Measurements from ENCODE around the gene BEGAIN.
"Not testable (repeated sequence)": the region's sequence is repeated elsewhere in the genome, so short reads cannot be mapped to it uniquely, and the experiment has no call there.

Gene BEGAIN

GRCh38 chr14:100534528-100535286 is 52.5 kb downstream of the BEGAIN start:
- no peak for DNase-seq

GRCh38 chr14:100533656-100534485 is 53.3 kb downstream of the BEGAIN start:
- DNase-seq: no peak

- DNase-seq: no peak
Observed at GRCh38 chr14:100532906-100533655, 54.1 kb downstream of the BEGAIN start.

- no peak for DNase-seq
Observed at GRCh38 chr14:100532154-100532861, 54.9 kb downstream of the BEGAIN start.

- DNase-seq: no peak
Observed at GRCh38 chr14:100531152-100532121, 55.8 kb downstream of the BEGAIN start.

- DNase-seq: no peak
Observed at GRCh38 chr14:100530270-100531072, 56.7 kb downstream of the BEGAIN start.

GRCh38 chr14:100529561-100530031 is 57.6 kb downstream of the BEGAIN start:
- DNase-seq: no peak

GRCh38 chr14:100528962-100529560 is 58.2 kb downstream of the BEGAIN start:
- no peak for DNase-seq

GRCh38 chr14:100526632-100527031 is 60.6 kb downstream of the BEGAIN start:
- DNase-seq: no peak

GRCh38 chr14:100526057-100526456 is 61.2 kb downstream of the BEGAIN start:
- DNase-seq: no peak

GRCh38 chr14:100525615-100526014 is 61.6 kb downstream of the BEGAIN start:
- no peak for DNase-seq

GRCh38 chr14:100524933-100525243 is 62.3 kb downstream of the BEGAIN start:
- no peak for DNase-seq

- no peak for DNase-seq
Observed at GRCh38 chr14:100524233-100524932, 62.8 kb downstream of the BEGAIN start.

- DNase-seq: no peak
Observed at GRCh38 chr14:100523843-100524169, 63.4 kb downstream of the BEGAIN start.

GRCh38 chr14:100523131-100523842 is 63.9 kb downstream of the BEGAIN start:
- no peak for DNase-seq

GRCh38 chr14:100522616-100523099 is 64.6 kb downstream of the BEGAIN start:
- DNase-seq: no peak

- DNase-seq: not testable (repeated sequence)
Observed at GRCh38 chr14:100506053-100506452, 81.2 kb downstream of the BEGAIN start.

GRCh38 chr14:100504372-100505078 is 82.7 kb downstream of the BEGAIN start:
- DNase-seq: no peak

Measured in NK-92 treated with Interleukin-12 subunit alpha and Interleukin-12 subunit beta, amount 100 ng/mL, for 24 hours (cell line).